ENCODE measurements around the gene SEC14L6. TPM values are rescaled to one million over a fixed set of nuclear protein-coding genes. Genes with fewer than 3 reads are reported as not detected.

Gene SEC14L6
- total RNA-seq, 4 donors from 2014 or later, result not detected

GRCh38 chr22:30559889-30560288, 13.3 kb upstream of the SEC14L6 start:
- Histone ChIP-seq H3K27ac (no peak overlapping the region), H3K27me3 (no peaks in the 10 kb centered on the region), H3K9me3 (no peaks in the 10 kb centered on the region), H3K36me3 (no peaks in the 10 kb centered on the region), H3K4me1 (no peaks in the 10 kb centered on the region), H3K4me3 (no peak overlapping the region)
- ATAC-seq (no peak), DNase-seq (no peak)
- in situ Hi-C loops (cut with MboI; ENCODE audit: low sequenced_read_pairs in 4 of 4) (no loop called here), intact Hi-C loops (cut with DNase I; ENCODE audit: low total_unique reads) (no loop called here)
- TF ChIP-seq CTCF (IDR thresholded peaks at IDR 0.05 in 4 of 5, conservative IDR thresholded peaks at IDR 0.05 in 1 of 5) (no peak), POLR2A (IDR thresholded peaks at IDR 0.05) (no peak)

GRCh38 chr22:30557243-30557642, 10.7 kb upstream of the SEC14L6 start:
- H3K27ac ChIP-seq, result no peak overlapping the region
- no peaks in the 10 kb centered on the region for H3K36me3 ChIP-seq
- no peaks in the 10 kb centered on the region for H3K9me3 ChIP-seq
- no peaks in the 10 kb centered on the region for H3K27me3 ChIP-seq
- TF ChIP-seq POLR2A (IDR thresholded peaks at IDR 0.05) (no peak), CTCF (IDR thresholded peaks at IDR 0.05 in 4 of 5, conservative IDR thresholded peaks at IDR 0.05 in 1 of 5) (no peak)
- no peak overlapping the region for H3K4me3 ChIP-seq
- DNase-seq, result no peak
- in situ Hi-C loops (cut with MboI; ENCODE audit: low sequenced_read_pairs in 4 of 4) (no loop called here), intact Hi-C loops (cut with DNase I; ENCODE audit: low total_unique reads) (no loop called here)
- ATAC-seq, result no peak
- H3K4me1 ChIP-seq, result no peaks in the 10 kb centered on the region

GRCh38 chr22:30556388-30556787, 9.8 kb upstream of the SEC14L6 start:
- DNase-seq, result no peak
- TF ChIP-seq POLR2A (IDR thresholded peaks at IDR 0.05) (no peak), CTCF (IDR thresholded peaks at IDR 0.05 in 4 of 5, conservative IDR thresholded peaks at IDR 0.05 in 1 of 5) (no peak)
- Histone ChIP-seq H3K9me3 (no peaks in the 10 kb centered on the region), H3K27ac (no peak overlapping the region), H3K36me3 (no peaks in the 10 kb centered on the region), H3K27me3 (no peaks in the 10 kb centered on the region), H3K4me3 (no peak overlapping the region), H3K4me1 (no peaks in the 10 kb centered on the region)
- in situ Hi-C loops (cut with MboI; ENCODE audit: low sequenced_read_pairs in 4 of 4), result no loop called here
- intact Hi-C loops (cut with DNase I; ENCODE audit: low total_unique reads), result no loop called here
- ATAC-seq, result no peak

- Histone ChIP-seq H3K4me3 (no peak overlapping the region), H3K27me3 (no peaks in the 10 kb centered on the region), H3K27ac (no peak overlapping the region), H3K4me1 (no peaks in the 10 kb centered on the region), H3K9me3 (no peaks in the 10 kb centered on the region), H3K36me3 (no peaks in the 10 kb centered on the region)
- in situ Hi-C loops (cut with MboI; ENCODE audit: low sequenced_read_pairs in 4 of 4) (no loop called here), intact Hi-C loops (cut with DNase I; ENCODE audit: low total_unique reads) (no loop called here)
- DNase-seq, result no peak
- ATAC-seq, result no peak
- TF ChIP-seq CTCF (IDR thresholded peaks at IDR 0.05 in 4 of 5, conservative IDR thresholded peaks at IDR 0.05 in 1 of 5), result no peak
- TF ChIP-seq POLR2A (IDR thresholded peaks at IDR 0.05), result no peak
These were observed 9.0 kb upstream of the SEC14L6 start for GRCh38 chr22:30555282-30556210.
